Measurements from ENCODE around the gene NASP. TPM values are rescaled to one million over a fixed set of nuclear protein-coding genes. Genes with fewer than 3 reads are reported as not detected.

Gene NASP
- total and polyA plus RNA-seq, 10 donors = 85.1 to 151 (median 117) TPM

- 0 to 3% (median 1%) methylated on average over 12 to 19 of the region's 19 CpGs for WGBS, 5 donors
- H3K27ac ChIP-seq = peak overlapping the region; percentile 91 to 97 (median 95)
- H3K4me3 ChIP-seq = peak overlapping the region; percentile 91 to 100 (median 99)
- H3K4me1 ChIP-seq = peaks cover 24 to 56% (median 47%) of the 10 kb centered on the region in 6 donors
- H3K36me3 ChIP-seq = no peaks in the 10 kb centered on the region
- DNase-seq = peak; percentile 97
- TF ChIP-seq POLR2A (IDR thresholded peaks at IDR 0.05) = no peak
- TF ChIP-seq POLR2AphosphoS5 (IDR thresholded peaks at IDR 0.05) = no peak
- peak in 1 of 11 experiments; percentile 32 for TF ChIP-seq CTCF (IDR thresholded peaks at IDR 0.05 in 8 of 11, conservative IDR thresholded peaks at IDR 0.05 in 3 of 11)
- no peaks in the 10 kb centered on the region for H3K9me3 ChIP-seq
- intact Hi-C loops (cut with DNase I; ENCODE audit: low total_unique reads) = no loop called here
- H3K27me3 ChIP-seq (replicated peaks in 1 of 7) = no peaks in the 10 kb centered on the region
Measured at GRCh38 chr1:45583264-45583665, 576 bp upstream of the NASP start.

- 0 to 1% (median 0%) methylated on average over 39 to 59 of the region's 59 CpGs for WGBS, 5 donors
- peak overlapping the region; percentile 91 to 97 (median 95) for H3K27ac ChIP-seq
- H3K4me3 ChIP-seq = peak overlapping the region; percentile 91 to 100 (median 99)
- TF ChIP-seq CTCF (IDR thresholded peaks at IDR 0.05 in 8 of 11, conservative IDR thresholded peaks at IDR 0.05 in 3 of 11) (peak in 1 of 11 experiments; percentile 8), POLR2AphosphoS5 (IDR thresholded peaks at IDR 0.05) (peak; percentile 38 to 73 (median 43)), POLR2A (IDR thresholded peaks at IDR 0.05) (no peak)
- no peaks in the 10 kb centered on the region for H3K9me3 ChIP-seq
- peak; percentile 96 for DNase-seq
- H3K4me1 ChIP-seq = peaks cover 24 to 69% (median 52%) of the 10 kb centered on the region in 6 donors
- intact Hi-C loops (cut with DNase I; ENCODE audit: low total_unique reads) = no loop called here
- peaks cover 0 to 9% (median 0%) of the 10 kb centered on the region in 6 donors for H3K36me3 ChIP-seq
- H3K27me3 ChIP-seq (replicated peaks in 1 of 7) = no peaks in the 10 kb centered on the region
Measured at GRCh38 chr1:45584351-45585109, 689 bp downstream of the NASP start.

DNA sequence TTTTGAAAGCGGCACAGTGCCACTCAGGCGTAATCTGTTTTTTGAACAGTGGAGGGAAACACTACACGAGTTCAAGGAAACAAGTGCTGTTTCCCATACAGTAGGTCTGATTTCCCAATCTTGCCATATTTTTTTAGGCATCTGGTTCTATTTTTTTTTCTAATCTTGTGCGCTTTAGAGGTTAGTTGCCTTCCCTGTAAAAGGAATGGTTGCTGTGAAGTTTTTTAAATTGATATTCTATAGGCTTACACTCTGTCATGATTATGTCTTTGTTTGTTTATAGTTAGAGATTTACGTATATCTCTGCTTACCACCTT is 1.2 kb downstream of the NASP start:
- 0 to 4% (median 4%) methylated on average over 5 of the region's 5 CpGs for WGBS, 5 donors
- H3K27ac ChIP-seq = peak overlapping the region in 7 of 8 donors; percentile 91 to 97 (median 96)
- H3K27me3 ChIP-seq (replicated peaks in 1 of 7) = no peaks in the 10 kb centered on the region
- no peaks in the 10 kb centered on the region for H3K9me3 ChIP-seq
- peaks cover 27 to 74% (median 55%) of the 10 kb centered on the region in 6 donors for H3K4me1 ChIP-seq
- peak overlapping the region; percentile 91 to 100 (median 99) for H3K4me3 ChIP-seq
- no peak for TF ChIP-seq POLR2A (IDR thresholded peaks at IDR 0.05)
- TF ChIP-seq POLR2AphosphoS5 (IDR thresholded peaks at IDR 0.05) = no peak
- peak in 1 of 11 experiments; percentile 23 for TF ChIP-seq CTCF (IDR thresholded peaks at IDR 0.05 in 8 of 11, conservative IDR thresholded peaks at IDR 0.05 in 3 of 11)
- DNase-seq = no peak
- intact Hi-C loops (cut with DNase I; ENCODE audit: low total_unique reads) = no loop called here
- peaks cover 0 to 13% (median 0%) of the 10 kb centered on the region in 6 donors for H3K36me3 ChIP-seq

DNA sequence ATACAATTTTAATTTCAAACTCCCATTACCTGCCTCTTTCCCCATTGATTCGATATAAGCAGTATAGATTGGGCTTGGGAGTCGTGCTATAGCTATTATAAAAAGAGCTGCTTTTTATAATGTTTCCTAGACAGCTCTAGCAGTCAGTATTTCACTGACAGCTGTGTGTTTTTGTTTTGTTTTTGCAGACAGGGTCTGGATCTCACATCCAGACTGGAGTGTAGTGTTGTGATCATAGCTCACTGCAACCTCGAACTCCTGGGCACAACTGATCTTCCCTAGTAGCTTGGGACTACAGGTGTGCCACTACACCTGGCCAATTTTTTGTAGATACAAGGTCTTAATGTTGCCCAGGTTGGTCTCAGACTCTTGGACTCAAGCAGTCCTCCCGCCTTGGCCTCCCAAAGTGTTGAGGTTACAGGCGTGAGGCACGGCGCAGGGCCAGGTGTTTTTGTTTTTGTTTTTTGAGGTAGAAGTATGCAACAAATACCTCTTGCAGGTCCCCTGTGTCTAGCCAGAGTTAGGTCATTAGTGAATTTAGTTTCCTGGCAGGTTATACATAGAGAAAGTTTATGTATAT is 1.7 kb downstream of the NASP start:
- H3K36me3 ChIP-seq = peaks cover 0 to 13% (median 0%) of the 10 kb centered on the region in 6 donors
- no peak for DNase-seq
- H3K27me3 ChIP-seq (replicated peaks in 1 of 7) = no peaks in the 10 kb centered on the region
- no peaks in the 10 kb centered on the region for H3K9me3 ChIP-seq
- intact Hi-C loops (cut with DNase I; ENCODE audit: low total_unique reads) = no loop called here
- H3K4me3 ChIP-seq = peak overlapping the region; percentile 91 to 100 (median 99)
- H3K27ac ChIP-seq = peak overlapping the region in 7 of 8 donors; percentile 91 to 97 (median 96)
- peaks cover 27 to 78% (median 56%) of the 10 kb centered on the region in 6 donors for H3K4me1 ChIP-seq
- no peak for TF ChIP-seq CTCF (IDR thresholded peaks at IDR 0.05 in 8 of 11, conservative IDR thresholded peaks at IDR 0.05 in 3 of 11)
- TF ChIP-seq POLR2AphosphoS5 (IDR thresholded peaks at IDR 0.05) = no peak
- TF ChIP-seq POLR2A (IDR thresholded peaks at IDR 0.05) = no peak
- WGBS, 5 donors = 28 to 41% (median 33%) methylated on average over 4 to 7 of the region's 7 CpGs

Measured in spleen (tissue), 11 donors.